Ecto neural progenitor cell (in vitro differentiated cells): ENCODE data around the gene HSBP1L1.
A peak's percentile ranks its signal among the peaks of the same experiment; 100 is the strongest.
"Not testable (repeated sequence)": the region's sequence is repeated elsewhere in the genome, so short reads cannot be mapped to it uniquely, and the experiment has no call there.

Experiments
- DNase-seq: peaks from one replicate; pipeline ENCODE4 v3.0.0-alpha.2; 2018; ENCODE audit warnings: low spot score

HSBP1L1 gene

GRCh38 chr18:79987566-79987965, 23.1 kb downstream of the HSBP1L1 start:
- DNase-seq = no peak

- peak; percentile 82 for DNase-seq
Observed at GRCh38 chr18:79988071-79988450, 23.6 kb downstream of the HSBP1L1 start.

GRCh38 chr18:79988451-79989194, 24.2 kb downstream of the HSBP1L1 start, which contains the start of gene TXNL4A:
Gene TXNL4A (minus strand): TSS chr18:79988563. CDS start chr18:79988392, 171 bp downstream.
- peak; percentile 84 for DNase-seq

- no peak for DNase-seq
Observed at GRCh38 chr18:79989195-79989497, 24.7 kb downstream of the HSBP1L1 start.

- no peak for DNase-seq
Observed at GRCh38 chr18:79991494-79991893, 27.1 kb downstream of the HSBP1L1 start.

- not testable (repeated sequence) for DNase-seq
Observed at GRCh38 chr18:79999701-80000100, 35.3 kb downstream of the HSBP1L1 start.

- DNase-seq = no peak
Observed at GRCh38 chr18:80000877-80001276, 36.4 kb downstream of the HSBP1L1 start.

- no peak for DNase-seq
Observed at GRCh38 chr18:80002468-80002867, 38.0 kb downstream of the HSBP1L1 start.

- no peak for DNase-seq
Observed at GRCh38 chr18:80004600-80005342, 40.3 kb downstream of the HSBP1L1 start.

GRCh38 chr18:80006724-80007123, 42.3 kb downstream of the HSBP1L1 start:
- no peak for DNase-seq

GRCh38 chr18:80009661-80010550, 45.5 kb downstream of the HSBP1L1 start:
- DNase-seq = no peak

- no peak for DNase-seq
Observed at GRCh38 chr18:80010551-80010906, 46.1 kb downstream of the HSBP1L1 start.

GRCh38 chr18:80011496-80012137, 47.2 kb downstream of the HSBP1L1 start:
- DNase-seq = not testable (repeated sequence)

- no peak for DNase-seq
Observed at GRCh38 chr18:80012714-80013113, 48.3 kb downstream of the HSBP1L1 start.
